Medulla oblongata (tissue), 1 donor: ENCODE results near the gene EXOC6B.

Experiments
- DNase-seq: peaks from one replicate; pipeline ENCODE4 v3.0.0-alpha.2; 2015; ENCODE audit errors: extremely low spot score

The EXOC6B gene

DNA sequence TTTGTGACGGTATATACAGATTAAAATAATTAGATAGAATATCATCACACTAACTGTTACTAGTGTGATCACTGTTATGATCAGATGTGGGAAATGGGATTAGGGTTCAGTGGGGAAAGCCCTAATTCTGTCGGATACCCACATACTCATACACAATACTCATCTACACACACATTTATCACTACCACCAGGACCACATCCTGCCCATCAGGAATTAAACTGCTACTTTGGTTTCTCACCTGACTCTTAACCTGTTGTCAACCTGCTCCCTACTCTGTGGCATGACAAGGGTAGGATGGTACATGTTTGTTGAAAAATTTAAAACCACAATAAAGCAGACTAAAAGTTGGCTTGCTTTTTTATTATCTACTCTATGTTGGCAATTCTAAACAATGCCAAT is 653.4 kb downstream of the EXOC6B start:
- DNase-seq, result no peak

DNA sequence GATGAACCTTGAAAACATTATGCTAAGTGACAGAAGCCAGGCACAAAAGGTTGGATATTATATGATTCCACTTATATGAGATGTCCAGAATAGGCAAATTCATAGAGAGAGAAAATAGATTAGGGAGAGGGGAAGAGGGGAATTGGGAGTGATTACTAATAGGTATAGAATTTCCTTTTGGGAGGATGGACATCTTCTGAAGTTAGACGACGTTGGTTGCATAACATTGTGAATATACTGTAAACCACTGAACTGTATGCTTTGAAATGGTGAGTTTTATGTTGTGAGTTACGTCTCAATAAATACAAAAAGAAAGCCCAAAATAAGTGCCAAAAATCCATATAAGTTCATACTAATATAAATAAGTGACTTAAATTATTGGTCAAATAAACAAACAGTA is 659.6 kb downstream of the EXOC6B start:
- no peak for DNase-seq

DNA sequence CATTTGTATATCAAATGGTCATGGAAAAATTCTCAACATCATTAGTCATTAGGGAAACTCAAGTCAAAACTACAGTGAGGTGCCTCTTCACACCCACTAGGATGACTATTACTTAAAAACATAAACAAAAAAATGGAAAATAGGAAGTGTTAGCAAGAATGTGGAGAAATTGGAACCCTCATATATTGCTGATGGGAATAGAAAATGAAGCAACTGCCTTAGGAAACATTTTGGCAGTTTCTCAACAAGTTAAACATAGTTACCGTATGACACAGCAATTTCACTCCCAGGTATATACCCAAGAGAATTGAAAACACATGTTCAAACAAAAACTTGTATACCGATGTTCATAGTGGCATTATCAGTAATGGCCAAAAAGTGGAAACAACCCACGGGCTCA is 660.0 kb downstream of the EXOC6B start:
- DNase-seq, result no peak

DNA sequence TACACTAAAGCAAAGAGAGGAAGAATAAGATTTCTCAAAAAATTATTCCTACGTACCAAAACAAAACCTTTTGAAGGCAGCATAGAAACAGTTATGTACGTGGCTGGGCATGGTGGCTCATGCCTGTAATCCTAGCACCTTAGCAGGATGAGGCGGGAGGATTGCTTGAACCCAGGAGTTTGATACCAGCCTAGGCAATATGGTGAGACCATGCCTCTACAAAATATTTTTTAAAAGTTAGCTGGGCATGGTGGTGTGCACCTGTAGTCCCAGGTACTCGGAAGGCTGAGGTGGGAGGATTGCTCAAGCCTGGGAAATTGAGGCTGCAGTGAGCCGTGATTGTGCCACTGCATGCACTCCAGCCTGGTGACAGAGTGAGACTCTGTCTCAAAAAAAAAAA is 663.3 kb downstream of the EXOC6B start:
- DNase-seq, result no peak

- no peak for DNase-seq
These were observed 666.4 kb downstream of the EXOC6B start for GRCh38 chr2:72159211-72159993.

DNA sequence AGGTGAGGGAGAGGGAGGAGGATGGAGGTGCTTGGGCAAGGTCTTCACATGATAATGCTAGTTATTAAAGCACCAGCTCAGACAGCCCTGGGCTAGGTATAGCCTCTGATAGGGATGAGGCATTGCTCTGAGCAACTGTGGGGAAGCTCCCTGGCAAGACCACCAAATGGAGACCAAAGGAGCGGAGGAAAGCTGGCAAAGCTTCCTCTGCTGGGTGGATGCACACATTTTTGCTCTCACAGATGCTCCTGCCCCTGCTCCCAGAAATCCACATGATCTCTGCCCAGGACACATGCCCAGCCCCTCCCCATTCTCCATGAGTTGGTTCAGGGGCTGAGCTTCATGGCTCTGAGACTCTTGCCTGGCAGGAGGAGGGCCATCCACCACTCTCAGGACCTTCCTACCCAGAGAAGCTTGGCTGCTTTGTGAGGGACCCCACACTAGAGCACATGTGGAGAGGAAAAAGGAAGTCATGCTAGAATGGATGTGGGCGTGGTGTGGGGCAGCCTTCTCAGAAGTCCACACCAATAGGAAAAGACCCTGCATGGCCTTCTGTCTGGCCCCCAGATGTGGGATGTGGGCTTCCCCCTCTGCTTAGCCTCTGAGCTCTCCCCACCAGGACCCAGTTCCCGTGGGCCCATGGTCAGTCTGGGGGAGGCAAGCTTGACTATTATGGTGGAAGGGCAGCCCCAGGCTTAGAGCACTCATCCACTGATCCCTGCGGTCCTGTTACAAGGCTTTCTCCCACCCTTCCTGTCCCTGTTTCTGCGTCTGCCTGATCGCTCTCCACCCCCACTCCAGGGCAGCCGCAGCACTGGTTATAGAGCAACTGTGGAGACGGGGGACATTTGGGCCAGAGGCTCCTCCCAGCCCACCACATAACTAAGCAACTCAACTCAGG is 667.7 kb downstream of the EXOC6B start:
- DNase-seq, result no peak

GRCh38 chr2:72156872-72157271 is 669.0 kb downstream of the EXOC6B start:
- DNase-seq, result no peak

DNA sequence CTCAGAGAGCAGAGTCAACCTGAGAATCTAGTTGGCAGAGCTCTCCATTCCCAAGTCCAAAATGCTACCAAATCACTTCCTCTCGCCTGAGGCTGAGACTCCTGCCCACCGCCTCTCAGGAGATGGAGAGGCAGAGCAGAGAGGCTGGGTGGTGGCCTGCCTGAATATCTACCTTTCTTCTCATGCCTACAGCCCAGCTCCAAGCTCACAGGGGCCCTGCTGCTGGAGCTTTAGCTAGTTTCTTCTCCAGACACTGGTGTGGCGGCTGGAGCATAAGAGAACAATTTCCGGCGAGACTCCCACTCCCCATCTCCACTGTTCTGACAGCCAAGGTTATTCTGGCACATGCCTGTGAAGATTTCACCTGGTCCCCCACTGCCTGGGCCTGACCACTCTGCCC is 670.1 kb downstream of the EXOC6B start:
- DNase-seq, result no peak

DNA sequence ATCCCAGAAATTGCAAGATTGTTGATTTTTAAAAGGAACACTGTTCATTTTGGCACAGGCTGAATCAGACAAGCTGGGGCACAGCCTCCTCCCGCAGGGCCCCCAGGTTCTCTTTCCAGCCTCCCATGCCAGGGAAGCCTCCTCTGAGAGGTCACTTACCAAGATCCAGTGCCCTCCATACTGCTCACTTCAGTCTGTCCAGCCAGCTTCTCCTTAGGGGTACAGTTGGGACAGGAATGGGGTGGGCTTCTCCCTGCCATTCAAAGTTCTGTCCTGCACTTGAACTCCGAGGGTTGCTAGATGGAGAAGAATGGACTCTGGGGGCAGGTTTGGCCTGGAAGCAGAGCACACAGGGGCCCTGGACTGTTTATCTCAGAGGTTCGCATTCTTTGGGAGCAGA is 670.7 kb downstream of the EXOC6B start:
- no peak for DNase-seq

DNA sequence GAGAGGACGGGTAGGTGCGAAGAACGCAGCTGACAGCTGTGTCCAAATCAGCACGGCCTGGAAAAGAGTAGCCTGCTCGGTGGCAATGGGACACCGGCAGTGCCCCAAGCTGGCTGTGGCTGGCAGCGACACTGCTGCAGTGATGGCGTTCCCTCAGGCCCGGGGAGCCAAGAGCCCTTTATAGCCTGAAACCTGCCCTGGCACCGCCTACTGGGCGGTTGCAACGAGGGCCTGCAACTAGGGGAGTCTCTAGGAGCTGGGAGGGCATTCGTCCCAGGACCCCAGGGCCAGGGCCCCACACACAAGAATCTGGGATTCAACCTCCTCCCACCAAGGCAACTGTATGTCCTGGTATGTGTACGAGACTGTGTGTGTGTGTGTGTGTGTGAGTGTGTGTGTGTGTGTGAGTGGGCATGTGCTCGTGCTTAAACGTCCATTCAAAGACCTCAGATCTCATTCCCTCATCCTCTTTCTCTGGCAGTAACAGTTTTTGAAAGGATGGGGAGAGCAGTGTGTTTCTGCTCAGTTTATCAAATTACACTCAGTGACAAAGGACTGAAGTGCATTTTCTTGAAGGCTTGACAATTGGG is 671.4 kb downstream of the EXOC6B start:
- DNase-seq, result no peak

- DNase-seq, result no peak
These were observed 671.9 kb downstream of the EXOC6B start for GRCh38 chr2:72153924-72154323.

DNA sequence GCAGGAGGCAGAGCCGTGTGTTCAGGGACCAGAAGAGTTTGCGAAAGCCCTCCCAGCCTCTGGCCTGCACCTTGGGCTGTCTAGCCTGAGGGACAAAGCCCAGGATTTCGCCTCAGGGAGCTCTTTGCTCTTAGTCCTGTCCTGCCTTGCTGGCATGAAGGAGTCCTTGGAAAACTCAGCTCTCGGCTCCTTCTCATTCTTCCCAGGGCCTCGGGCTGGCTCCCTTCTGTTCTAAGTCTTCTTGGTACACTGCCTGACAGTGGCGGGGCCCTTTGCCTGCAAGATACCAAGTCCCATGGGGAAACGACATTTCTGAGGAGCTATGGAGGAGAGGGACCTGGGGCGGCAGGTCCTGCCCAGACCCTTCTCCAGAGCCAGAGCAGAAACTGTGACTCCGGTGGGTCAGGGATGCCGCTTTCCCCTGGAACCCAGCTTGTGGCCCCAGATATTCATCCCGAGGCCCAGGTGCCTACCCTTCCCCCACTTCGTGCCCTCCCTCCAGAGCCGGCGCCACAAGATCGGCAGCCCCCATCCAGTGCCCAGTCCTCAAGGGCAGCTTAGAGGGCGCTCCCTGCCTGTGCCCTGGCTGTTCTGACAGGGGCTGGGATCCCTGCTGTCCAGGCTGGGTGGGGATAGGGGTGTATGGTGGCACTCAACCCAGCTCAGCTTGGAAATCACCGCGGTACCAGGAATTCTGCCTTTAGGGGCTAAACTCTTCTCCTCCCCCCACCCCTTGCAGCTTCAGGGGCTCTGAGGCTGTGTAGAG is 672.6 kb downstream of the EXOC6B start:
- DNase-seq, result no peak

DNA sequence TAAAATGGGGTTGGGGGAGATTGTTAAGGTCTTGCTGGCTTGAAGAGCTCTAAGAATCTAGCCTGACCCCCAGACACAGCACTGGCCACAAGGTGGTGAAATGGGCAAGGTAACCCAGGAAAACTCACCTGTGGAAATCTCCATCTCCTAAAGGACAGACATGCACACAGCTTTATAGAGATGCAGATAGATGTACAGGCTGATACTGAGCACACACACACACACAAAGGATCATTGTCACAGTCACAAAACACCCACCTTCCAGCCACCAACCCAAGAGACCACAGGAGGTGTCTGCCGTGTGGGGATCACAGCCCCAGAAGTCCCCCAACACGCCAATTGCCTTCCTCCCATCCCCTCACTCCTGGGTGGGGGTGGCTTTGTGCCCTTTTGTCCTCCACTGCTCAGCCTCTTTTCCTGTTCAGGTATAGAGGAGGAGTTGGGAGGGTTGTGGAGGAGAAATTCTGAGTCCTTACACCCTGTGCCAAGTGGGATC is 674.9 kb downstream of the EXOC6B start:
- DNase-seq, result no peak

DNA sequence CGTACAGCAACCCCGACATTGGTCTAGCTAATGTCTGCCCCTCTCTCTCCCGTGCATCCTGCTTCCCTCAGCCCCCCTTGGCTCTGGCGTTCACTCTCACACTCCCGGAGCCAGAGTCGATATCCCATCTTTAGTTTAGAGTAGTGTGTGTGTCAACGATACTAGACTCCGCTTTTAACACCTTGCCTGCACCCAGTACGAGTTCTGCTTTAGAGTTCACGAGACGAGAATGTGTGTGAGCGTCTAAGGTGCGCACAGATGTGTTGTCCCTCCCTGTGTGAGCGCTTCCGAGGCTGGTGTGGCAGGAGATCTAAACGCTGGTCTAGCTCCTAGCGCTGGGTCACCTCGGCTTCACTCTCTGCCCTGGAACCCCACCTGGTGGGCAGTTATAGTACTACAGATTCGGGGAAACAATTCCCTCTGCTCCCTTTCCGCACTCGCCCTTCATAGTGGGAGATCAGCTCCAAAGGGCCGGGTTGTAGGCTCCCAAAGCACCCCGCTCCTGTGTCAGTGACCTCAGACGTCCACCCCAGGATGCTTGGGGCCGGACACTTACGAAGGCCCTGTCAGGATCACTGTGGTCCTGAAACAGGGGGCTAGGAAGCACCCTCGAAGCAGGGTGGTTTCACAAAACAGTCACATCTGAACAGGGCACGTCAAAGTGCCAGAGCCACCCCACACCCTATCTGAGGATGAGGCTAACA is 675.5 kb downstream of the EXOC6B start:
- DNase-seq, result peak; percentile 92

DNA sequence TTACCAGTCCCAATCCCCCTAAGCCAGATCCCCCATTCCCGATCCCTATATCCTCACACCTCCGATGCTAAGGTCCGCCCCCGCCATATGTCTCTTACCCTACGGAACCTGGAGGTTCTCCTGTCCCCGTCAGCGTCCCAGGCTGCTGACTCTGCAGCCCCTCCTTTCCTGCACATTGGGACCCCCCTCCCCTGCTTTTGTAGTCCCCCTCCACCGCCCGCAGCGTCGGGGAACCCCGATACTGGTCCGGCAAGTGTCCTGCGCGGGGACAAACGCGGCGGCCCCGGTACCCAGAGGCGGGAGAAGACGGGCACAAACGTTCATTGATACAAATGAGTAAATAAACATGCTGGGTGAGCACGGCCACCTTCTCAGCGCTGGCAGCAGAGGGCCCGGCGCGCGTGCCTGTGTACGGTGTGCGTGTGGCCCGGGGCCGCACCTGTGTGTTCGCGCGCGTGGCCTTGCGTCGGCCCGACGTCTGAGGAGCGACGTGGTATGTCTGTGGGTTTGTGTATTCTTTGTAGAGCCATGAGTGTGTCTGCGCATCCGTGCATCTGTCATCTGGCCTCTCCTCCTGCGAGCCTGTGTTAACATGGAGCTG is 676.2 kb downstream of the EXOC6B start:
- no peak for DNase-seq

DNA sequence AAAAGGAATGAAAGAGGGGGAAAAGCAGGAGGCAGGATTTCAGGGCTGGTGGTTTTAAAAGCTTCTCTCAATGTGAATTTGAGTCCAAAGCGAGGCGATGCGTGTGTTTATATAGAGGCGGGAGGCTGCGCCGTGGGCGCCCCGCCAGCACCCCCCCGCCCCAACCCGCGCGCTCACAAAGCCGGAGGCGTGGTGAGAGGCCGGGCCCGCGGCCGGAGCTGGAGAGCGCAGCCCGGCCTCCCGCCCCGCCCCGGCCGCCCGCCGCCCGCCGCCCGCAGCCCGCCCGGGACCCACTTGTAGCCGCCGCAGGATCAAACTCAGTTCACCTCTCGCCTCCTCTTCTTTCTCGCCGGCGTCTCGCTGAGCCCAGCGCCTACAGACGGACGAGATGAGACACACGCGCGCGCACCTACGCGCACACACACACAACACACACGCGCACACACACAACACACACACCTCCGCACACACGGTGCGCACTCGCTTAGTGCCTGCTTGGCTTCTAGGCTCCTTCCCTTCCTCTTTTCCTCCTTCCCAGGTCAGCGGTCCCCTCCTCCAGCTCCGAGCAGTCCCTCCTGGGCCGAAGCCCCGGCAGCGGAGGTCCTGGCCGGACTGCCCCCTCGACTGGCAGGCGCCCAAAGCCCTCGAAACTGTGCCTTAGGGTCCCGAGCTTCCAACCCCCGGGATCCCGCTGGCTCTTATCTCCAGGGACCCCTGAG is 676.8 kb downstream of the EXOC6B start:
- peak; percentile 56 for DNase-seq

- DNase-seq, result no peak
These were observed 677.6 kb downstream of the EXOC6B start for GRCh38 chr2:72148003-72148836.

GRCh38 chr2:72147303-72147971 is 678.4 kb downstream of the EXOC6B start, which contains the start of gene CYP26B1:
Gene CYP26B1 (minus strand): TSS chr2:72147862. CDS start chr2:72147834, 28 bp downstream.
- DNase-seq, result no peak
